Stimulated activated CD8-positive, alpha-beta memory T cell treated with anti-CD3 and anti-CD28 coated beads, Interleukin-7, amount 100 ng/mL, for 24 hours (primary cell): Measurements from ENCODE around the gene ZNF532.
"Not testable (repeated sequence)": the region's sequence is repeated elsewhere in the genome, so short reads cannot be mapped to it uniquely, and the experiment has no call there.

Experiments
- DNase-seq: peaks from one replicate; pipeline ENCODE4 v3.0.0-alpha.2; 2020; ENCODE audit warnings: low read depth

ZNF532 gene, protein sequence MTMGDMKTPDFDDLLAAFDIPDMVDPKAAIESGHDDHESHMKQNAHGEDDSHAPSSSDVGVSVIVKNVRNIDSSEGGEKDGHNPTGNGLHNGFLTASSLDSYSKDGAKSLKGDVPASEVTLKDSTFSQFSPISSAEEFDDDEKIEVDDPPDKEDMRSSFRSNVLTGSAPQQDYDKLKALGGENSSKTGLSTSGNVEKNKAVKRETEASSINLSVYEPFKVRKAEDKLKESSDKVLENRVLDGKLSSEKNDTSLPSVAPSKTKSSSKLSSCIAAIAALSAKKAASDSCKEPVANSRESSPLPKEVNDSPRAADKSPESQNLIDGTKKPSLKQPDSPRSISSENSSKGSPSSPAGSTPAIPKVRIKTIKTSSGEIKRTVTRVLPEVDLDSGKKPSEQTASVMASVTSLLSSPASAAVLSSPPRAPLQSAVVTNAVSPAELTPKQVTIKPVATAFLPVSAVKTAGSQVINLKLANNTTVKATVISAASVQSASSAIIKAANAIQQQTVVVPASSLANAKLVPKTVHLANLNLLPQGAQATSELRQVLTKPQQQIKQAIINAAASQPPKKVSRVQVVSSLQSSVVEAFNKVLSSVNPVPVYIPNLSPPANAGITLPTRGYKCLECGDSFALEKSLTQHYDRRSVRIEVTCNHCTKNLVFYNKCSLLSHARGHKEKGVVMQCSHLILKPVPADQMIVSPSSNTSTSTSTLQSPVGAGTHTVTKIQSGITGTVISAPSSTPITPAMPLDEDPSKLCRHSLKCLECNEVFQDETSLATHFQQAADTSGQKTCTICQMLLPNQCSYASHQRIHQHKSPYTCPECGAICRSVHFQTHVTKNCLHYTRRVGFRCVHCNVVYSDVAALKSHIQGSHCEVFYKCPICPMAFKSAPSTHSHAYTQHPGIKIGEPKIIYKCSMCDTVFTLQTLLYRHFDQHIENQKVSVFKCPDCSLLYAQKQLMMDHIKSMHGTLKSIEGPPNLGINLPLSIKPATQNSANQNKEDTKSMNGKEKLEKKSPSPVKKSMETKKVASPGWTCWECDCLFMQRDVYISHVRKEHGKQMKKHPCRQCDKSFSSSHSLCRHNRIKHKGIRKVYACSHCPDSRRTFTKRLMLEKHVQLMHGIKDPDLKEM (N-terminal part only)

DNA sequence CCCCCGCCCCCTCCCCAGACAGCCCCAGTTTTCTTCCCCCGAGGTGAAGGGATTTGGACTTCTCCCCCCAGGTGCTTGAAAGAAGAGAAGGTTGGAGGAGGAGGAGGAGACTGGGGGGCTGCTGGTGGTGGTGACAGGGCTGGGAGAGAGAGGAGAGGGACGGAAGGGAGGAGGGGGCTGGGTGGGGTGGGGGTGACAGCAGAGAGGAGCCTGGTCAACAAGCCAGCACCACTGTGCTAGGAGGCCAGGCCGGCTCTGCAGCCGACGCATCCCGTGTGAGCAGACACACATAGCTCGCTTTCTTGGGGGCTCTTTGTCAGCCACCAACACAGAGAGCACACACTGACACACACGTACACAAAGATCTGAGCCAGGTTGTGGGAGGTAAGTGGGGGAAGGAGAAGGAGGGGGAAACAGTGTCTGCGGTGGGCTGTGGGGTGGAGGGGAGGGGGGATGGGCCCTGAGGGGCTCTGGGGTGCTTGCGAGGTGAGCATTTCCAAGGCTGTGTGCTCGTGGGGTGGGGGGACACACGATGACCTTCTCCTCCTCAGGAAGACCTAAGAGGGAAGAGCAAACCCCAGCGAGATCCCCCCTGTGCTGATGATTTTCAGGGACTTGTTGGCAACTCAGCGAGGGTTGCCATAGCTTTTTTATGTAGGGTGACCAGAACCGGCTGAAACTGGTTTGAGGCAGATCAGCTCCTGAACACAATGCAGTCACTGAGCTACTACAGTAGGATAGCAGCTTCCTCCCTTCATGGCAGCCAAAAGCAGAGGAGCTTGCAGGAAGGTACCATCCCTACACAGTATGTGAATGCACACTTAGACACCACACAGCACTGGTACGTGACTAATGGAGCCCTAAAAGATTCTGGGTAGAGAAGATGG, at the start of gene ZNF532:
TSS of gene ZNF532 (plus strand) at position 732 of the 887 bp plus-strand sequence. CDS start 53,411 bp downstream, outside the sequence.
- no peak for DNase-seq

DNA sequence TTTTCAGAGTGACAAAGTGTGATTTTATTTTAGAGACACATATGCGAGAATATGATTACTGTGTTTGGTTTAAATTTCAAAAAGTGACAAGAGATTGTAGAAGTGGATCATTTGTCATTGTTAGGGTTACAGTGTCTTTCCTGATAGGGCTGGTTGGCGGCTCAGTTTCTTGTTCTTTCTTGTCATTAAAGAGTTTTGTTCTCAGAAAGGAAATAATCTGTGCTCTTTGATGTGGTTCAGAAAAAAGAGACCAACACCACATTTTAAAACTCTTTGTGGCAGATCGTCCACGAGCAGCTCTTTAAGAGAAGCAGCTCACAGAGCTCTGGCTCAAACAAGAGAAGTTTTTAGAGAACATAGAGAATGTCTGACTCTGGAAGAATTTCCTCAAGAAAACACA, 45.6 kb upstream of the ZNF532 start:
- no peak for DNase-seq

DNA sequence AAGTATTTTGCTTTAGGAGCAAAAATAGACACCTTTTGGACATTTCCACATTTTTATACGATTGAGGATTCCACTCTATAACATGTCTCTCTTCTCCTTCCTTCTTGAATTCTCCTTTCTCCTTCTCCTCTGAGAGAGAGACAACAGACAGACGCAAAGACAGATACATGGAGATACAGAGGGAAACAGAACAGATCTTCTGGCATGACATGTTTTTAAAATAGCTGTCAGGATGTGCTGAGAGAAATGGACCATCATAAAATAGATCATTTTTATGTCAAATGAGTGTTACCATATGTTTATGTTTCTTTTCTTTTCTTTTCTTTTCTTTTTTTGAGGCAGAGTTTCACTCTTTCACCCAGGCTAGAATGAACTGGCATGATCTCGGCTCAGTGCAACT, 44.4 kb upstream of the ZNF532 start:
- no peak for DNase-seq

DNA sequence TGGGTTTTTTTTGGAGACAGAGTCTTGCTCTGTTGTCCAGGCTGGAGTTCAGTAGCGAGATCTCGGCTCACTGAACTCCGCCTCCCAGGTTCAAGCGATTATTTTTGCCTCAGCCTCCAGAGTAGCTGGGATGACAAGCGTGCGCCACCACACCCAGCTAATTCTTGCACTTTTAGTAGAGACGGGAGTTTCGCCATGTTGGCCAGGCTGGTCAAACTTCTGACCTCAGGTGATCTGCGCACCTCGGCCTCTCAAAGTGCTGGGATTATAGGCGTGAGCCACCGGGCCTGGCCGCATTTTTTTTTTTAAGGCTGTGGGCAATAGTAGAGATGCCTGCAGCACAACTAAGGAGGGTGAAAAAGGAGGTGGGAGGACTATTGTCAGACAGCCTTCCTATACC, 41.7 kb upstream of the ZNF532 start:
- DNase-seq, result no peak

DNA sequence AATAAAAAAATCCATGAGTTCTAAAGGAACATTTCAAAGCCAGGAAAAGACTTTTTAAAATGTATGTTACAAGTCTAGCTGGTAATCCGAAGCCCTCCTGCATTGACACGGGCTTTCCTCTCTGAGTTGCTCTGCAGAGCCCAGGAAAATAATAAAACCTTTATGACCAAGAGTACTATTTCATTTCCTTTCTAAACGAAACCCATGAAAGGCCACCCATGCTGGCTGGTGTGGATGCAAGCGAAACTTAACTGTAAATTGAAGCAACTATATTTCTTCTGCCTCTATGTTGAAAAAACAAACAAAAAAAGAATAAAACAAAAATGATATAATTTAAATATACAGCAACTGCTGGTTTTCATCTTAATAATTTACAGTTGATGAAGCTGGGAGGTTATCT, 41.3 kb upstream of the ZNF532 start:
- no peak for DNase-seq

DNA sequence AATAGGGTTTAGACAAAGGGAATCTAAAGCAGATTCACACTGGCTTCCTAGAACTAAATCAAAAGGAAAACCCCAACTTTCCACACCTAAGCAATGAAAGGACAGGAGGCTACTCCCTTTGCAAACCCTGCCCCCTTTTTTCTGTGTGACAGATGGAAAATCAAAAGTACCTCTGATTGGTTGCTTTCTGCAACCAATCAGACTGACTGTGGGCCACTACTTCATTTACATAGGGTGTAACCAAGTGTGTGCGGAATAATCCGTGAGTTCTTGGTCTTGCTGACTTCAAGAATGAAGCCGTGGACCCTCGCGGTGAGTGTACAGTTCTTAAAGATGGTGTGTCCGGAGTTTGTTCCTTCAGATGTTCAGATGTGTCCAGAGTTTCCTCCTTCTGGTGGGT, 37.8 kb upstream of the ZNF532 start:
- DNase-seq, result not testable (repeated sequence)

DNA sequence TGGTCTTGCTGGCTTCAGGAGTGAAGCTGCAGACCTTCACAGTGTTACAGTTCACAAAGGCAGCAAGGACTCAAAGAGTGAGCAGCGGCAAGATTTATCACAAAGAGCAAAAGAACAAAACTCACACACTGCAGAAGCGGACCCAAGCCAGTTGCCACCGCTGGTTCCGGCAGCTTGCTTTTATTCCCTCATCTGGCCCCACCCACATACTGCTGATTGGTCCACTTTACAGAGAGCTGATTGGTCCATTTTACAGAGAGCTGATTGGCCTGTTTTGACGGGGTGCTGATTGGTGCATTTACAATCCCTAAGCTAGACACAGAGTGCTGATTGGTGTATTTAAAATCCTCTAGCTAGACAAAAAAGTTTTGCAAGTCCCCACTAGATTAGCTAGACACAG, 37.2 kb upstream of the ZNF532 start:
- DNase-seq, result no peak

DNA sequence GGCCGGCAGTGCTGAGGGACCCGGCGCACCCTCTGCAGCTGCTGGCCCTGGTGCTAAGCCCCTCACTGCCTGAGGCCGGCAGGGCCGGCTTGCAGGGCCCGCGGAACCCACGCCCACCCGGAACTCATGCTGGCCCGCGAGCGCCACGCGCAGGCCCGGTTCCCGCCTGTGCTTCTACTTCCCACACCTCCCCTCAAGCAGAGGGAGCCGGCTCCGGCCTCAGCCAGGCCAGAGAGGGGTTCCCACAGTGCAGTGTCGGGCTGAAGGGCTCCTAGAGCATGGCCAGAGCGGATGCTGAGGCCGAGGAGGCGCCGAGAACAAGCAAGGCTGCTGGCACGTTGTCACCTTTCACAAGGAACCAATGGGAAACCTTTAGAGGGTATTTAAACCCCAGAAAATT, 36.8 kb upstream of the ZNF532 start:
- DNase-seq, result no peak

DNA sequence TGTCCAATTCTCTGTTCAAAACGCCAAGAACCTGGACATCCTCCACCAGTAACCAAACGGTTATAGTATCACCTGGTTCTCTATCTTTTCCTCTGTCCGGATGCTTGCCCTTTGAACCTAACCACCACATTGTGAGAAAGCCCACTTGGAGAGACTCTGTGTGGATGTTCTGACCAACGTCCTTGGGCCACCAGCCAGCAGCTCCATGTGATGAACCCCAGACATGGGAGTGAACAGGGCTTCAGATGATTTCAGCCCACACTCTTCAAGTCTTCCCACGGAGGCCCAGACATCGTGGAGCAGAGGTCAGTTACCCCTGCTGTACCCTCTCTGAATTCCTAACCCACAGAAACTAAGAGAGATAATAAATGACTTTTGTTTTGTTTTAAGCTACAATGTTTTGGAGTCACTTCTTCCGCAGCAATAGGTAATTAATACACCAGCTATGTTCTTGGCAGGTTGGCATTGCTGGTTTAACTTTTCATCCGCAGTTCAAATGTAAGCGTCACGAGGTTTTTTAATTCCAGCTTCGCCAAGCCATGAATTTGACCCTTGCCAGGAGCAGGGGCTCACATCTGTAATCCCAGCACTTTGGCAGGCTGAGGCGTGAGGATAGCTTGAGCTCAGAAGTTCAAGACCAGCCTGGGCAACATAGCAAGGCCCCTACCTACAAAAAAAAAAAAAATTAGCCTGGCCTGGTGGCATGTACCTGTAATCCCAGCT, 36.1 kb upstream of the ZNF532 start:
- no peak for DNase-seq

DNA sequence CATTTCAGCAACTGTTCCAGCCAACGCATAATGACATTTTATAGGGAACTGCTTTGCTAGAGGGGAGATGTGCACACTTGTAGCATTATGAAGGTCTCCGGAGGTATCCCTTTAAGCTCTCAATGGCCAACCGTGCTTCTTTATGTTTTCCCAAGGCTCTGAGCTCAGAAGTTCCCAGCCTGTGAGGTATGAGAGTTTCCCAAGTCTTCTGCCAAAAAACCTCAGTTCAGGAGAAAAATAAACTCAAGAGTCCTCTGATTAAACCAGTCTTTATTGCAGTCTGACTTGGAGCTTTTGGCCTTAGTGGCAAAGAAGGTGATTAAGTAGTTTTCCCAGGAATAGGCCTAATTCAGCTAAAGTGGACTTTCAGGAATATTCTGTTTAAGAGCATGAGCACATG, 35.4 kb upstream of the ZNF532 start:
- DNase-seq, result no peak

DNA sequence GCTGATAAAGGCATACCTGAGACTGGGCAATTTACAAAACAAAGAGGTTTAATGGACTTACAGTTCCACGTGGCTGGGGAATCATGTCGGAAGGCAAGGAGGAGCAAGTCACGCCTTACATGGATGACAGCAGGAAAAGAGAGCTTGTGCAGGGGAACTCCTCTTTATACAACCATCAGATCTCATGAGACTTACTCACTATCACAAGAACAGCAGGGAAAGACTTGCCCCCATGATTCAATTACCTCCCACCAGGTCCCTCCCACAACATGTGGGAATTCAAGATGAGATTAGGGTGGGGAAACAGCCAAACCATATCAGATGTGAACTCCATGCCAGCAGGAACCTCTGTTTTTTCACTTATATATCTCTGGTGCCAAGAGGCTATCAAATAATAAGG, 34.8 kb upstream of the ZNF532 start:
- DNase-seq, result not testable (repeated sequence)

DNA sequence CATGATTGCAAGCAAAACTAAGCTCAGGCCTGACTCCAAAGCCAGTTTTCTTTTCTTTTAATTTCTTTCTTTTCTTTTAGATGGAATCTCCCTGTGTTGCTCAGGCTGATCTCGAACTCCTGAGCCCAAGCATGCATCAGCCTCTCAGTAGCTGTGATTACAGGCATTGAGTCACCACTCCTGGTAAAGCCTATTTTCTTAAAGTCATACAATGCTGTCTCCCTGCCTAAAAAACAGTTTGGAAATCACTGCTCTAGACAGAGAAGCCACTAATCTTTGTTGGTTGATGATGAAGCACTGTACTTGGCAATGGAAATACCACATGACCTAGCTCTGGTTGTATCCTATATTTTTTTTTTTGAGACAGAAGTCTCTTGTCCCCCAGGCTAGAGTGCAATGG, 33.1 kb upstream of the ZNF532 start:
- no peak for DNase-seq

DNA sequence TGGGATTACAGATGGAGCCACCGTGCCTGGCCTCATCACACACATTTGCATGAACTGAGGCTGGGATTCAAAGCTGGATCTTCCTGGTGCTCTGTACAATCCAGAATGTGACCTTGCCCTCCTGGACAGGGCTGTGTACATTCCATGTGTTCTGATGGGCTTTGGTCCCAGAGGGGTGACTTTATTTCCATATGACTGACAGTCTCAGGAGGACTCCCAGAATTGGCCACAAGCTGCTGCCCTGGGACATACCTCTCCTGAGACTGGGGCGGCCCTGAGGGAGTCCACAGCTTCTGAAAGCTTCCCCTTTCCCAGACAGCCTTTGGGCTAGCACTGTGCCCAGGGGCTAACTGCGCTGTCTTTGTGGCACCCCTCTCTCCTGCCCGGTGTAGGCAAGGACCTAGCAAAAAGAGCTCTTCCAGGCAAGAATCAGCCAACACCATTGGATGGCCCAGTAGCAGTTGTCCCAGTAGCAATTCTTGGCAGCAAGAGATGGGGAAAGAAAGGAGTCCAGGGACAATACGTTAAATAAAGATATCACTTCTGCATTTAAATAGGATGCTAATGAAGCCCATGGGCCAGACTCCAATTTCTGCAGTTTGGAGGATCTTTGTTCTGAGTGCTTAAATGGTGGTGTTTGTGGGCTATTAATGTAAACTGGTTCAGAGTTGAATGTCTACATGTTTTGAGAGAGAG, 26.4 kb upstream of the ZNF532 start:
- DNase-seq, result no peak

DNA sequence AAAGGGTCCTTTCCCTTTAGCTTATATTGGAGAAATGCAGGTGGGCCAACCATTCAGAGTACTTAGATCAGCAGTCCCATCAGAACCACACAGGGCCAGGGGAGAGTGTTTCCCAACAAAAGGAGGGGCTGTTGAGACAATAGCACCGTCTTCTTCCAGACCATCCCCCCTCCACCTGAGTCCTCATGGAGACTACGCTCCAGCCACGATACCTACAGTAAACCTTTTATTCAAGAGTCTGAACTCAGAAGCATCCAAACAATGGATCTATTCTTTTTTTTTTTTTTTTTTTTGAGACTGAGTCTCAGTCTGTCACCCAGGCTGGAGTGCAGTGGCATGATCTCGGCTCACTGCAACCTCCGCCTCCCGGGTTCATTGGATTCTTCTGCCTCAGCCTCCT, 25.7 kb upstream of the ZNF532 start:
- DNase-seq, result no peak

DNA sequence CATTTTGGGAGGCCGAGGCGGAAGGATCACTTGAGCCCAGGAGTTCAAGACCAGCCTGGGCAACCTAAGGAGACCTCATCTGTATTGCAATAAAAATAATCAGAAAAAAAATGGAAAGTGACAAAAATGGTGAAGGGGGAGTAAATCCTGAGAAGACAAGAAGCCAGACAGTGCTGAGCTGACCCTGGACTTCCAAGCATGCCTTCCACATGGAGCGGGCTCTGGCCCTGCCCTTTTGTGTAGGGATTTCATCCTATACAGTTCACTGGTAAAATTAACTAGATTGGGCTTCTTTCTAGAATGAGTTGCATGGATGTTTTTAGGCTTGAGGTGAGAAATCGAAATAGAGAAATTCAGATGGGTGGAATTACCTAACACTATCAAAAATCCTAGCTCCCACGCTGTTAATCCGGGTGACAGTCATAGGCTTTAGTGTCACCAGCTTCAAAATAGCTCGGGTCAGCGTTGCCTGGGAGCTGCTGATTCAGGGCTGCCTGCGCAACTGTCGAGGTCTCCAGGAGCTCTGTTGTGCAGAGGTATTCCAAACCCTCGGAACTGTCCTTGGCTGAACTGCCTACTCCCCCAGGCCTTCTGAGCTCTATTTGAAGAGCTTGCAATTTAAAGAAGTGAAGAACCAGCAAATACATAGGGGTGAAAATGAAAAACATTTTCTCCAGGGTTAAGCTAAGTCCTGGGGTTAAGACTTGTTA, 21.5 kb upstream of the ZNF532 start:
- DNase-seq, result no peak

DNA sequence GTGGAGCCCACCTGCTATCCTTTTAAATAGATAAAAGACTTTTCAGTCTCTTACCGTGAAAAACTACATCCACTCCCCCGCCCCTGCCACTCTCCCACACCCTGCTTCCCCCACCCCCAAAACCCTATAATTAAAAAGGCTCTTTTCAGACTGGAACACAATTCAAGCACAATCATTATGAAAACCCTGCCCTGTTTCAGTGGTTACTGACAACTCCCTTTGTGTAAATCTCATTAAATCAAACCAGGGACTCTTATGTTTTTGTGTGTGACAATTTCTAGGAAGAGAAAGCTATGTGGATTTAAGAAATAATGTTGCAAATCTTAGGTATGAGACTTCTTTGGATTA, 21.0 kb upstream of the ZNF532 start:
- no peak for DNase-seq

DNA sequence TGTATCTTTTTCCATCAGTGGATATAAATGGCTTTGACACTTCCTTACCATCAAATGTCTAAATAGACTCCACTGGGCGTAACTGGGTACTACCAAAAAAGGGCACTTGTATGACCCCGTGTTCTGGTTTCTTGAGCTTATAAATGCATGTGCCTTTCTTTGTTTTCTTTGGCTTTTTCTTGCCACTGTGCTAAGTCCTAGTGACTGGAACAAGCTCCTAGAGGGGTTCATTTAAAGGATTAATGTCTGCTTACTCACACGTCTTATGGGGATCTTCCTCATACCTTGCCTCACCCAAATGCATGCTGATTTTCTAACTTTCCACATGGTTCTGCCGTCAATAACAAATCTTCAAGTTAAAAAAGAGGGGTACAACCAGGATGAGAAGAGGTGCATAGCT, 19.8 kb upstream of the ZNF532 start:
- DNase-seq, result no peak

DNA sequence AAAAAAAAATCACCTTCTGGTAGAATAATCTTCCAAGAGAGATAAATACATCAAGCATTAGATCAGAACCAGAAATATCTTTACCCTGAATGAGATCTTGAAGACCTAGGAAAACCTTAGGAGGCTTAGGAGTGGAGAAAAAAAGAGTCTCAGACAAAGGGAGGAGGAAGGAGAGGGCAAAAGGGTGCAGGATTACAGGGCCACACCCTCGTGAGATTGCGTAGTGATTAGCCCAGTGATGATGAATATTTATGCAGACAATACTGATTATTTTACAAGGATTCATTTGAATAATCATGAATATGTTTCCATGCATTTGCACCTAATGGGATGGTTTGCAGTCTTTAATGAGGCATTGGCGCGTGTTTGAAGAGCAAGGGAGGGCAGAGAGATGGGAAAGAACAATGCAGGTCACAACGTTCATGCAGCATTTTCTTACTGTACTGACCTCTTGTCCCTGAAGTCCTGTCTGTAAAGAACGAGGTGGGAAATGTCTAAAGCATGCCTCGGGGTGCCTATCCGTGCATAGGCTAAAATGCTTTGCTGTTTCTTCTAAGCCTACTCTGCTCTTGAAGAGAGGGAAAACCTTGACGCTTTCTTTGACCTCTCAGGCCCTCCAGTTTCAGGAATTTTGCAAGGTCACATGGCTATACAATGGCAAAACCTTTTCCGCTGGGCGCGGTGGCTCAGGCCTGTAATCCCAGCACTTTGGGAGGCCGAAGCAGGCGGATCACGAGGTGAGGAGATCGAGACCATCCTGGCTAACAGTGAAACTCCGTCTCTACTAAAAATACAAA, 18.6 kb upstream of the ZNF532 start:
- no peak for DNase-seq
